ENCODE results near the gene ZNRF2. TPM values are rescaled to one million over a fixed set of nuclear protein-coding genes. Genes with fewer than 3 reads are reported as not detected.

ZNRF2 gene
- total and polyA plus RNA-seq, 2 donors (not counting 3 experiments of a cell fraction or from before 2014, with no cell fraction given): 1.4 to 5.9 TPM

- Histone ChIP-seq H3K27me3 (ENCODE audit: control insufficient read depth in 2 of 2, insufficient read depth in 2 of 2, low read length in 2 of 2) (no peaks in the 10 kb centered on the region), H3K9me1 (replicated peaks; ENCODE audit: control insufficient read depth, extremely low read depth, insufficient read depth, low read length) (no peaks in the 10 kb centered on the region), H4K20me1 (replicated peaks; ENCODE audit: control insufficient read depth, extremely low read depth, insufficient read depth, low read length) (no peaks in the 10 kb centered on the region), H3K36me3 (ENCODE audit: control insufficient read depth in 2 of 2, extremely low read depth in 1 of 2, insufficient read depth in 2 of 2, low read length in 2 of 2) (no peaks in the 10 kb centered on the region), H3K4me2 (ENCODE audit: insufficient read depth, low read length) (no peak overlapping the region), H3K79me2 (ENCODE audit: control insufficient read depth, insufficient read depth, low read length) (no peaks in the 10 kb centered on the region), H3K27ac (ENCODE audit: insufficient read depth, low read depth, low read length) (no peak overlapping the region), H2AFZ (ENCODE audit: low read depth, low read length) (no peak overlapping the region), H3K4me3 (replicated peaks in 1 of 3; ENCODE audit: insufficient read depth in 1 of 3, low read depth in 1 of 3, low read length in 3 of 3) (no peak overlapping the region), H3K4me1 (ENCODE audit: control insufficient read depth, extremely low read depth, insufficient read depth, low read length) (no peaks in the 10 kb centered on the region), H3K9ac (replicated peaks; ENCODE audit: extremely low read depth, insufficient read depth, low read length) (no peak overlapping the region), H3K9me3 (replicated peaks; ENCODE audit: control insufficient read depth, insufficient read depth, low read length) (no peaks in the 10 kb centered on the region)
- BruUV-seq (replicated peaks): no TSS peak
- dilution Hi-C loops (cut with MboI; ENCODE audit: extremely low pct_ligation_motif_present, low sequenced_read_pairs): no loop called here
- DNase-seq (ENCODE audit: low read depth, low spot score) (no peak), FAIRE-seq (no peak)
- intact Hi-C loops (cut with micrococcal nuclease): no loop called here
- CTCF ChIA-PET: interaction anchor here (1.5 kb wide), 1 partner anchor 79 kb away, joined by 6 read pairs; no protein-coding TSS in a partner anchor
- TF ChIP-seq FOS (IDR thresholded peaks at IDR 0.05; ENCODE audit: borderline replicate concordance, insufficient read depth, low read length) (no peak), CTCF (IDR thresholded peaks at IDR 0.05; ENCODE audit: extremely low read depth in 1 of 2, insufficient read depth in 1 of 2, low read depth in 1 of 2, low read length in 2 of 2) (no peak), POLR2A (IDR thresholded peaks at IDR 0.05; ENCODE audit: low read depth, low read length) (no peak), MAX (IDR thresholded peaks at IDR 0.05; ENCODE audit: insufficient read depth, insufficient read length) (no peak), POLR2AphosphoS5 (IDR thresholded peaks at IDR 0.05; ENCODE audit: insufficient read depth, low read depth, low read length) (no peak), JUN (IDR thresholded peaks at IDR 0.05; ENCODE audit: borderline replicate concordance, insufficient read depth, insufficient read length, low read depth) (no peak), EZH2 (IDR thresholded peaks at IDR 0.05; ENCODE audit: borderline replicate concordance, low read depth, low read length, severe bottlenecking) (no peak), MYC (IDR thresholded peaks at IDR 0.05; ENCODE audit: low read depth, low read length) (no peak), GATA2 (IDR thresholded peaks at IDR 0.05; ENCODE audit: insufficient read depth, insufficient read length, low read depth, low read length) (no peak)
- POLR2A ChIA-PET: no interaction called here
Measured at GRCh38 chr7:30354791-30355190, 70.4 kb downstream of the ZNRF2 start.

Measured in endothelial cell of umbilical vein (primary cell).